ENCODE measurements around the gene MAST1. TPM values are rescaled to one million over a fixed set of nuclear protein-coding genes. Genes with fewer than 3 reads are reported as not detected.

MAST1 gene
- total RNA-seq, 6 donors from 2014 or later = 0.17 to 0.89 (median 0.61) TPM; not detected in 3

- ATAC-seq (ENCODE audit: low FRiP score in 2 of 2) = no peak
- H3K4me1 ChIP-seq = peaks cover 52 to 65% (median 55%) of the 10 kb centered on the region in 4 donors
- 0 to 1% methylated on average over 16 to 22 of the region's 22 CpGs for WGBS, 2 donors
These were observed 47.5 kb upstream of the MAST1 start for GRCh38 chr19:12790628-12791344.

GRCh38 chr19:12791345-12792050 is 46.8 kb upstream of the MAST1 start, which contains the start of gene JUNB:
Gene JUNB, plus strand, starts transcription at chr19:12791486. Its CDS starts 286 bp downstream, at chr19:12791772.
- peak; percentile 100 for TF ChIP-seq POLR2AphosphoS5 (IDR thresholded peaks at IDR 0.05)
- peak in 4 of 6 experiments; percentile 32 to 47 (median 38) for TF ChIP-seq CTCF (IDR thresholded peaks at IDR 0.05)
- TF ChIP-seq POLR2A (IDR thresholded peaks at IDR 0.05) = peak; percentile 100
- peak; percentile 97 to 100 (median 98) for TF ChIP-seq EP300 (IDR thresholded peaks at IDR 0.05)

More at GRCh38 chr19:12790628-12791344, 47.5 kb upstream of the MAST1 start:
- DNase-seq = no peak
- H3K4me3 ChIP-seq = peak overlapping the region; percentile 51 to 96 (median 88)
- H3K9me3 ChIP-seq = no peaks in the 10 kb centered on the region
- H3K36me3 ChIP-seq = peaks cover 0 to 11% (median 0%) of the 10 kb centered on the region in 4 donors
- peak overlapping the region; percentile 96 to 100 (median 98) for H3K27ac ChIP-seq
- TF ChIP-seq POLR2AphosphoS5 (IDR thresholded peaks at IDR 0.05) (no peak), CTCF (IDR thresholded peaks at IDR 0.05) (no peak), POLR2A (IDR thresholded peaks at IDR 0.05) (no peak), EP300 (IDR thresholded peaks at IDR 0.05) (no peak)
- no peaks in the 10 kb centered on the region for H3K27me3 ChIP-seq

GRCh38 chr19:12792051-12792852 is 46.1 kb upstream of the MAST1 start:
- H3K27me3 ChIP-seq = no peaks in the 10 kb centered on the region
- ATAC-seq (ENCODE audit: low FRiP score in 2 of 2) = no peak

More at GRCh38 chr19:12791345-12792050, 46.8 kb upstream of the MAST1 start, which contains the start of gene JUNB:
- ATAC-seq (ENCODE audit: low FRiP score in 2 of 2) (peak; percentile 69 to 86), DNase-seq (peak; percentile 97 to 99)
- Histone ChIP-seq H3K36me3 (peaks cover 0 to 11% (median 0%) of the 10 kb centered on the region in 4 donors), H3K27me3 (no peaks in the 10 kb centered on the region), H3K9me3 (no peaks in the 10 kb centered on the region), H3K4me3 (peak within 1 kb of the TSS; percentile 84 to 96 (median 94)), H3K4me1 (peaks cover 52 to 65% (median 55%) of the 10 kb centered on the region in 4 donors), H3K27ac (peak within 1 kb of the TSS; percentile 96 to 100 (median 98))
- WGBS, 2 donors = 0 to 1% methylated on average over 8 to 25 of the region's 73 CpGs

More at GRCh38 chr19:12792051-12792852, 46.1 kb upstream of the MAST1 start:
- peaks cover 0 to 11% (median 0%) of the 10 kb centered on the region in 4 donors for H3K36me3 ChIP-seq
- 0% methylated on average over 2 to 24 of the region's 84 CpGs for WGBS, 2 donors
- peaks cover 45 to 58% (median 49%) of the 10 kb centered on the region in 4 donors for H3K4me1 ChIP-seq
- TF ChIP-seq POLR2AphosphoS5 (IDR thresholded peaks at IDR 0.05) = peak; percentile 81 to 95
- TF ChIP-seq CTCF (IDR thresholded peaks at IDR 0.05) = peak in 2 of 6 experiments; percentile 5 to 45
- peak in 3 of 4 donors; percentile 37 to 70 (median 48) for TF ChIP-seq POLR2A (IDR thresholded peaks at IDR 0.05)
- peak in 1 of 4 donors; percentile 36 for TF ChIP-seq EP300 (IDR thresholded peaks at IDR 0.05)
- H3K9me3 ChIP-seq = no peaks in the 10 kb centered on the region
- peak overlapping the region; percentile 84 to 96 (median 94) for H3K4me3 ChIP-seq
- H3K27ac ChIP-seq = peak overlapping the region; percentile 96 to 100 (median 98)
- DNase-seq = peak; percentile 76 to 95

Data from upper lobe of left lung (tissue), 6 donors.